ENCODE measurements around the gene FGD1. TPM values are rescaled to one million over a fixed set of nuclear protein-coding genes. Genes with fewer than 3 reads are reported as not detected.

Gene FGD1
- total and polyA plus RNA-seq, 2 experiments from 2014 or later = 11.8 to 24.9 TPM

DNA sequence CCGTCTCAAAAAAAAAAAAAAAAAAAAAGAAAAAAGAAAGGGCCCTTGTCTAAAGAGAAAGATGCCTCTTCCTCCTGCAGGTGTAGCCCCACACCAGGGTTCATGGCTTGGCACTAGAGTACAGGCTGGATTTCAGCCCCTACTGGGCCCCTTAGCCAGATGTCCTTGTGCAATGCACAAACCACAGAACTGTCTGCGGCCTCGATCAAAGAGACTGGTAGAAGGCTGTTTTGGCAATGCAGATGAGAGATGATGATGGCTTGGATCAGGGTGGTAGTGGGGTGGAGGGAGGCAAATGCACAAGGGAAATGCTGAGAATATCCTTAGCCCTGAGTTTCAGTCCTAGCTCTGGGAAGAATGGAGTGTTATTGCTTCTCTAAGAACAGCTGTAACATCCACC, 82.3 kb downstream of the FGD1 start (continued):
- TF ChIP-seq, protein P1, sequence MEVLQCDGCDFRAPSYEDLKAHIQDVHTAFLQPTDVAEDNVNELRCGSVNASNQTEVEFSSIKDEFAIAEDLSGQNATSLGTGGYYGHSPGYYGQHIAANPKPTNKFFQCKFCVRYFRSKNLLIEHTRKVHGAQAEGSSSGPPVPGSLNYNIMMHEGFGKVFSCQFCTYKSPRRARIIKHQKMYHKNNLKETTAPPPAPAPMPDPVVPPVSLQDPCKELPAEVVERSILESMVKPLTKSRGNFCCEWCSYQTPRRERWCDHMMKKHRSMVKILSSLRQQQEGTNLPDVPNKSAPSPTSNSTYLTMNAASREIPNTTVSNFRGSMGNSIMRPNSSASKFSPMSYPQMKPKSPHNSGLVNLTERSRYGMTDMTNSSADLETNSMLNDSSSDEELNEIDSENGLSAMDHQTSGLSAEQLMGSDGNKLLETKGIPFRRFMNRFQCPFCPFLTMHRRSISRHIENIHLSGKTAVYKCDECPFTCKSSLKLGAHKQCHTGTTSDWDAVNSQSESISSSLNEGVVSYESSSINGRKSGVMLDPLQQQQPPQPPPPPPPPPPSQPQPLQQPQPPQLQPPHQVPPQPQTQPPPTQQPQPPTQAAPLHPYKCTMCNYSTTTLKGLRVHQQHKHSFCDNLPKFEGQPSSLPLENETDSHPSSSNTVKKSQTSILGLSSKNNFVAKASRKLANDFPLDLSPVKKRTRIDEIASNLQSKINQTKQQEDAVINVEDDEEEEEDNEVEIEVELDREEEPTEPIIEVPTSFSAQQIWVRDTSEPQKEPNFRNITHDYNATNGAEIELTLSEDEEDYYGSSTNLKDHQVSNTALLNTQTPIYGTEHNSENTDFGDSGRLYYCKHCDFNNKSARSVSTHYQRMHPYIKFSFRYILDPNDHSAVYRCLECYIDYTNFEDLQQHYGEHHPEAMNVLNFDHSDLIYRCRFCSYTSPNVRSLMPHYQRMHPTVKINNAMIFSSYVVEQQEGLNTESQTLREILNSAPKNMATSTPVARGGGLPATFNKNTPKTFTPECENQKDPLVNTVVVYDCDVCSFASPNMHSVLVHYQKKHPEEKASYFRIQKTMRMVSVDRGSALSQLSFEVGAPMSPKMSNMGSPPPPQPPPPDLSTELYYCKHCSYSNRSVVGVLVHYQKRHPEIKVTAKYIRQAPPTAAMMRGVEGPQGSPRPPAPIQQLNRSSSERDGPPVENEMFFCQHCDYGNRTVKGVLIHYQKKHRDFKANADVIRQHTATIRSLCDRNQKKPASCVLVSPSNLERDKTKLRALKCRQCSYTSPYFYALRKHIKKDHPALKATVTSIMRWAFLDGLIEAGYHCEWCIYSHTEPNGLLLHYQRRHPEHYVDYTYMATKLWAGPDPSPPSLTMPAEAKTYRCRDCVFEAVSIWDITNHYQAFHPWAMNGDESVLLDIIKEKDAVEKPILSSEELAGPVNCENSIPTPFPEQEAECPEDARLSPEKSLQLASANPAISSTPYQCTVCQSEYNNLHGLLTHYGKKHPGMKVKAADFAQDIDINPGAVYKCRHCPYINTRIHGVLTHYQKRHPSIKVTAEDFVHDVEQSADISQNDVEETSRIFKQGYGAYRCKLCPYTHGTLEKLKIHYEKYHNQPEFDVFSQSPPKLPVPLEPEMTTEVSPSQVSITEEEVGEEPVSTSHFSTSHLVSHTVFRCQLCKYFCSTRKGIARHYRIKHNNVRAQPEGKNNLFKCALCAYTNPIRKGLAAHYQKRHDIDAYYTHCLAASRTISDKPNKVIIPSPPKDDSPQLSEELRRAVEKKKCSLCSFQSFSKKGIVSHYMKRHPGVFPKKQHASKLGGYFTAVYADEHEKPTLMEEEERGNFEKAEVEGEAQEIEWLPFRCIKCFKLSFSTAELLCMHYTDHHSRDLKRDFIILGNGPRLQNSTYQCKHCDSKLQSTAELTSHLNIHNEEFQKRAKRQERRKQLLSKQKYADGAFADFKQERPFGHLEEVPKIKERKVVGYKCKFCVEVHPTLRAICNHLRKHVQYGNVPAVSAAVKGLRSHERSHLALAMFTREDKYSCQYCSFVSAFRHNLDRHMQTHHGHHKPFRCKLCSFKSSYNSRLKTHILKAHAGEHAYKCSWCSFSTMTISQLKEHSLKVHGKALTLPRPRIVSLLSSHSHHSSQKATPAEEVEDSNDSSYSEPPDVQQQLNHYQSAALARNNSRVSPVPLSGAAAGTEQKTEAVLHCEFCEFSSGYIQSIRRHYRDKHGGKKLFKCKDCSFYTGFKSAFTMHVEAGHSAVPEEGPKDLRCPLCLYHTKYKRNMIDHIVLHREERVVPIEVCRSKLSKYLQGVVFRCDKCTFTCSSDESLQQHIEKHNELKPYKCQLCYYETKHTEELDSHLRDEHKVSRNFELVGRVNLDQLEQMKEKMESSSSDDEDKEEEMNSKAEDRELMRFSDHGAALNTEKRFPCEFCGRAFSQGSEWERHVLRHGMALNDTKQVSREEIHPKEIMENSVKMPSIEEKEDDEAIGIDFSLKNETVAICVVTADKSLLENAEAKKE (CRISPR knock-in tag; IDR thresholded peaks at IDR 0.05) = no peak
- no peak for TF ChIP-seq POLR2AphosphoS5 (IDR thresholded peaks at IDR 0.05; ENCODE audit: low read depth)

- Histone ChIP-seq H3K36me3 (ENCODE audit: insufficient read depth) (no peaks in the 10 kb centered on the region), H3K27me3 (ENCODE audit: insufficient read depth) (no peaks in the 10 kb centered on the region), H3K27ac (ENCODE audit: low read depth) (no peak overlapping the region), H3F3A (replicated peaks; ENCODE audit: low read depth) (no peaks in the 10 kb centered on the region), H3K79me2 (replicated peaks; ENCODE audit: insufficient read depth) (no peaks in the 10 kb centered on the region), H2AFZ (no peak overlapping the region), H3K9me2 (ENCODE audit: insufficient read depth) (no peaks in the 10 kb centered on the region), H3K4me1 (ENCODE audit: insufficient read depth) (no peaks in the 10 kb centered on the region), H3K4me3 (no peak overlapping the region), H3K4me2 (no peak overlapping the region), H4K20me1 (replicated peaks; ENCODE audit: insufficient read depth) (no peaks in the 10 kb centered on the region)
- H3K9me3 Mint-ChIP-seq = peaks cover 3% of the 10 kb centered on the region; the same call in 1 of the 3 replicates
- DNase-seq (ENCODE audit: low spot score) = no peak
- TF ChIP-seq, protein P2, sequence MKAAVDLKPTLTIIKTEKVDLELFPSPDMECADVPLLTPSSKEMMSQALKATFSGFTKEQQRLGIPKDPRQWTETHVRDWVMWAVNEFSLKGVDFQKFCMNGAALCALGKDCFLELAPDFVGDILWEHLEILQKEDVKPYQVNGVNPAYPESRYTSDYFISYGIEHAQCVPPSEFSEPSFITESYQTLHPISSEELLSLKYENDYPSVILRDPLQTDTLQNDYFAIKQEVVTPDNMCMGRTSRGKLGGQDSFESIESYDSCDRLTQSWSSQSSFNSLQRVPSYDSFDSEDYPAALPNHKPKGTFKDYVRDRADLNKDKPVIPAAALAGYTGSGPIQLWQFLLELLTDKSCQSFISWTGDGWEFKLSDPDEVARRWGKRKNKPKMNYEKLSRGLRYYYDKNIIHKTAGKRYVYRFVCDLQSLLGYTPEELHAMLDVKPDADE (IDR thresholded peaks at IDR 0.05) = no peak
- TF ChIP-seq STAT1 (IDR thresholded peaks at IDR 0.05; ENCODE audit: unreplicated experiment) = no peak
- TF ChIP-seq ZNF114 (CRISPR knock-in tag; IDR thresholded peaks at IDR 0.05) = no peak
- TF ChIP-seq EZH2 (IDR thresholded peaks at IDR 0.05; ENCODE audit: low read depth, unreplicated experiment) = no peak
- no peak for TF ChIP-seq ZNF331 (CRISPR knock-in tag; IDR thresholded peaks at IDR 0.05; ENCODE audit: low read depth)
- TF ChIP-seq CREB1 (CRISPR knock-in tag; IDR thresholded peaks at IDR 0.05; ENCODE audit: low read depth) = no peak
- TF ChIP-seq, protein P3, sequence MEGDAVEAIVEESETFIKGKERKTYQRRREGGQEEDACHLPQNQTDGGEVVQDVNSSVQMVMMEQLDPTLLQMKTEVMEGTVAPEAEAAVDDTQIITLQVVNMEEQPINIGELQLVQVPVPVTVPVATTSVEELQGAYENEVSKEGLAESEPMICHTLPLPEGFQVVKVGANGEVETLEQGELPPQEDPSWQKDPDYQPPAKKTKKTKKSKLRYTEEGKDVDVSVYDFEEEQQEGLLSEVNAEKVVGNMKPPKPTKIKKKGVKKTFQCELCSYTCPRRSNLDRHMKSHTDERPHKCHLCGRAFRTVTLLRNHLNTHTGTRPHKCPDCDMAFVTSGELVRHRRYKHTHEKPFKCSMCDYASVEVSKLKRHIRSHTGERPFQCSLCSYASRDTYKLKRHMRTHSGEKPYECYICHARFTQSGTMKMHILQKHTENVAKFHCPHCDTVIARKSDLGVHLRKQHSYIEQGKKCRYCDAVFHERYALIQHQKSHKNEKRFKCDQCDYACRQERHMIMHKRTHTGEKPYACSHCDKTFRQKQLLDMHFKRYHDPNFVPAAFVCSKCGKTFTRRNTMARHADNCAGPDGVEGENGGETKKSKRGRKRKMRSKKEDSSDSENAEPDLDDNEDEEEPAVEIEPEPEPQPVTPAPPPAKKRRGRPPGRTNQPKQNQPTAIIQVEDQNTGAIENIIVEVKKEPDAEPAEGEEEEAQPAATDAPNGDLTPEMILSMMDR (conservative IDR thresholded peaks at IDR 0.05; ENCODE audit: low read depth in 2 of 2) = no peak
- H3K27me3 Mint-ChIP-seq (ENCODE audit: insufficient read depth, low read depth, poor library complexity) = peaks cover 2% of the 10 kb centered on the region
- peaks cover 9% of the 10 kb centered on the region; the same call in 2 of the 3 replicates for H3K4me1 Mint-ChIP-seq
- ATAC-seq = no peak
- H3K27ac Mint-ChIP-seq = no peak overlapping the region
- no peaks in the 10 kb centered on the region for H3K36me3 Mint-ChIP-seq (ENCODE audit: low read depth)
- H3K4me3 Mint-ChIP-seq = no peak overlapping the region
Observed at GRCh38 chrX:54411732-54412131, 84.3 kb downstream of the FGD1 start.

Data from GM23338 (cell line).